Activated T-cell treated with anti-CD3 and anti-CD28 coated beads, Interleukin-2, amount 50 U/mL, for 1 hour (primary cell): Measurements from ENCODE around the gene NOC4L.
"Not testable (repeated sequence)": the region's sequence is repeated elsewhere in the genome, so short reads cannot be mapped to it uniquely, and the experiment has no call there.

ENCODE experiments used
- DNase-seq: peaks from one replicate; pipeline ENCODE4 v3.0.0-alpha.2; 2020

Gene NOC4L

GRCh38 chr12:132144810-132145168 is 532 bp downstream of the NOC4L start:
- DNase-seq, result no peak

DNA sequence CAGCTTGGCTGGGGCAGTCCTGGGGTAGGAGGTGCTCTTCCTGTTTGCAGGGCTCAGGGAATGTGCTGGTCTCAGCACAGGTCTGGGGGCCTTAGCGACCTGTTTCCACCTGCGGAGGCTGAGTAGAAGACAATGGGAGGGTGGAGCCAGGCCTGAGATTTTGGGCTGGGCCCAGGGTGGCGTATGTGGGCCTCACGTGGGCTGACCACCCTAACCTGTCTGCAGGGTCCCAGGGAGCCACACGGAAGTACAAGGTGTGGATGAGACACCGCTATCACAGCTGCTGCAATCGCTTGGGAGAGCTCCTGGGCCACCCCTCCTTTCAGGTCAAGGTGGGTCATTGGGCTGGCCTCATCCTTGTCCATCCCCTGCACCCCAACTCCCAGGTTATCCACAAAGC is 1.1 kb downstream of the NOC4L start:
- no peak for DNase-seq

GRCh38 chr12:132146098-132146497 is 1.8 kb downstream of the NOC4L start:
- DNase-seq, result no peak

- peak; percentile 16 for DNase-seq
These were observed 2.6 kb downstream of the NOC4L start for GRCh38 chr12:132146772-132147422.

DNA sequence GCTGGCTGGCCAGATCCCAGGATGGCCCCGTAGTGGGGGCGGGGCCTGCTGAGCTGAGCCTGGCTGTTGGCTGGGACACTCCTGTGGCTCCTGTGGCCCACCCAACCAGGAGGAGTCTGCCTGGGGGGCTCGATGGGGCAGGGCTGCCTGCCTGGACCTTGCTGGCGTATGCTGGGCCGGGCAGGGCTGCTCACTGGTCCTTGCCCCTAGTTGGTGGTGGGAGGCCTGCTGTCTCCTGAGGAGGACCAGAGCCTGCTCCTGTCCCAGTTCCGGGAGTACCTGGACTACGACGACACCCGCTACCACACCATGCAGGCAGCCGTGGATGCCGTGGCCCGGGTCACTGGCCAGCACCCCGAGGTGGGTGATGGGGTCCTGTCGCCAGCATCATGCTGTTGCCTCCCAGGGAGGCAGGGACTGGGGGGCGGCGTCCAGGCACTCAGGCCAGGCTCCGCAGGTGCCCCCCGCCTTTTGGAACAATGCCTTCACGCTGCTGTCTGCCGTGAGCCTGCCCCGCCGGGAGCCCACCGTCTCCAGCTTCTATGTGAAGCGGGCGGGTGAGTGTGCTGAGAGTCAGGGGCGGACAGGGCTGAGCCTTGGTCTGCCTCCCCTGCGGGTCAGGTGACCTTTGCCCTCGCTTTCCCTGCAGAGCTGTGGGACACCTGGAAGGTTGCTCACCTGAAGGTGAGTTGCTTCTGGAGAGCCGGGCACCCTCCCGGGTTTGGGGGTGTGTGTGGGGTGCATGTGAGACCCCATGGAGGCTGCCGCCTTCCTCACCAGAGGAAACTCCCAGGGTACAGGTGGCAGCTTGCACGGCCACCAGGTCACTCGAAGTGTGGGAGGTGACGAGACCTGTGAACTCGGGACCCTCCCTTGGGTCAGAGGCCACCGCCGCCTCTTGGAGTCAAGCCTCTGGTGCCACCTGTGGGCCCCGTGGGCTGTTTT is 3.4 kb downstream of the NOC4L start:
- DNase-seq, result no peak

DNA sequence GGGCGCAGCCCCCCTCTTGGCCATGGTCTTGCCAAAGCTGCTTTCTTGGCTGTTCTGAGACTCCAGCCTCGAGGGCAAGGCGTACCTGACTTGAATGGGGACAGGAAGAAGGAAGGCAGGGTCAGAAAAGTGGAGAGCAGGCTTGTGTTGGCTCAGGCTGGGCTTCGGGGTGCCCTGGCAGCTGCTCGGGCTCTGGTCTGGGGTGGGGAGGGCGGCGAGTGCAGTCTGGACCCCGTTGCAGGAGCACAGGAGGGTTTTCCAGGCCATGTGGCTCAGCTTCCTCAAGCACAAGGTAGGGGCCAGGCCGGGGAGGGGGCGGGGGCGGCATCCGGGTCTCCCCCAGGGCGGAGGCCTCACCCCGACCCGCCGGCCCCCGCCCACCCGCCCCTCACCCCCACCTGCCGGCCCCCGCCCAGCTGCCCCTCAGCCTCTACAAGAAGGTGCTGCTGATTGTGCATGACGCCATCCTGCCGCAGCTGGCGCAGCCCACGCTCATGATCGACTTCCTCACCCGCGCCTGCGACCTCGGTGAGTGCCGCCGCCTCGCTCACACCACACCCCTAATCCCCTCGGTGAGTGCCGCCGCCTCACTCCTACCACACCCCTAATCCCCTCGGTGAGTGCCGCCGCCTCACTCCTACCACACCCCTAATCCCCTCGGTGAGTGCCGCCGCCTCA is 4.2 kb downstream of the NOC4L start:
- DNase-seq, result no peak

DNA sequence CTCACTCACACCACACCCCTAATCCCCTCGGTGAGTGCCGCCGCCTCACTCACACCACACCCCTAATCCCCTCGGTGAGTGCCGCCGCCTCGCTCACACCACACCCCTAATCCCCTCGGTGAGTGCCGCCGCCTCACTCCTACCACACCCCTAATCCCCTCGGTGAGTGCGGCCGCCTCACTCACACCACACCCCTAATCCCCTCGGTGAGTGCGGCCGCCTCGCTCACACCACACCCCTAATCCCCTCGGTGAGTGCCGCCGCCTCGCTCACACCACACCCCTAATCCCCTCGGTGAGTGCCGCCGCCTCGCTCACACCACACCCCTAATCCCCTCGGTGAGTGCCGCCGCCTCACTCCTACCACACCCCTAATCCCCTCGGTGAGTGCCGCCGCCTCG is 5.3 kb downstream of the NOC4L start:
- DNase-seq, result not testable (repeated sequence)

DNA sequence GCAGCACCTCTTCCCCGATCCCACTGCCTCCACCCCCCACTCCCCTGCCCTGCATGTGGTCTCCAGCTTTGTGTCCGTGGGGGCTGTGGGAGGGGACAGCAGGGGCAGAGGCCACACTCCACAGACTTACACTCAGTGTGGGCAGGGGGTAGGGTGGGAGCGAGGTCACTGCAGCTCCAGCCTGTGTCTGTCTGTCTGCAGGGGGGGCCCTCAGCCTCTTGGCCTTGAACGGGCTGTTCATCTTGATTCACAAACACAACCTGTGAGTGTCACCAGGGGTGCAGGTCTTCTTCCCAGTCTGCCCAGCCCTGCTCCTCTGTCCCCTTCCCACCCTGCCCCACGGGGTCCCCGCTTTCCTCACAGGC is 6.5 kb downstream of the NOC4L start:
- no peak for DNase-seq

GRCh38 chr12:132151145-132151765 is 7.0 kb downstream of the NOC4L start:
- DNase-seq, result no peak

GRCh38 chr12:132151766-132152410 is 7.6 kb downstream of the NOC4L start:
- DNase-seq, result no peak

GRCh38 chr12:132152411-132152821 is 8.2 kb downstream of the NOC4L start:
- no peak for DNase-seq

GRCh38 chr12:132152953-132153352 is 8.7 kb downstream of the NOC4L start:
- DNase-seq, result no peak

GRCh38 chr12:132153501-132154340 is 9.5 kb downstream of the NOC4L start:
- peak; percentile 78 for DNase-seq

GRCh38 chr12:132154341-132154761 is 10.1 kb downstream of the NOC4L start:
- DNase-seq, result no peak

DNA sequence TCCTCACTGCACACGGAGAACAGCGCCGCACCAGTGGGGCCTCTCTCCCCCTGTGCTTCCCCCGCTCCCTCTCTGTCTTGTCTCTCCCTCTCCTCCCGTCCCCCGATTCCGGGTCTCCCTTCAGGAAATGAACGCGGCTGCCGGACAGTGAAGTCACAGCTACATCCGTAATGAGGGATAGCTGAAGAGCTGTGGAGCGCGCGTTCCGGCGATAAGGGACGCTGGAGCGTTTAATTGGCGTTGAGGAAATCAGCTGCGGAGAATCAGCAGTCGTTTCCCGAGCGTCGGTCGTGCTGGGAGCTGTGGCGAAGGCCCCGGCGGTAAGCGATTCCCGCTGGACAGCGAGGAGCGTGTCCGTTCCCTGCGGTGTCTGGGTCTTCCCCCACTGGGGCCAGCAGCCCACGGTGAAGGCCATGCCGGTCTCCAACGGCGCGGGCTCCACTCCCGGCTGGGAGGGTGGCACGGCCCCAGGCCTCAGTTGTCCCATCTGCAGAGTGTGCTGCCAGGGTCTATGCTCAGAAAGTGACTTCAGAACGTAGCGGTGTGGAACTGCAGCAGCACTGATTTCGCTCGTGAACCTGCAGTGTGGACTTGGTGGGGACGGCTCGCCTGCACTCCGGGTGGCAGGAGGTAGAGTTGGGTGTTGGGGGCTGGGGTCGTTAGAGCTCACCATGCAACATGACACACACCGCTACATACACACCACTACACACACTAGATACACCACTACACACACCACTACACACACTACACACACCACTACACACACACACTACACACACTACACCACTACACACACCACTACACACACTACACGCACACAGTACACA is 10.9 kb downstream of the NOC4L start:
- DNase-seq, result no peak

GRCh38 chr12:132155771-132156572 is 11.7 kb downstream of the NOC4L start:
- no peak for DNase-seq

- no peak for DNase-seq
These were observed 12.5 kb downstream of the NOC4L start for GRCh38 chr12:132156573-132157325.

DNA sequence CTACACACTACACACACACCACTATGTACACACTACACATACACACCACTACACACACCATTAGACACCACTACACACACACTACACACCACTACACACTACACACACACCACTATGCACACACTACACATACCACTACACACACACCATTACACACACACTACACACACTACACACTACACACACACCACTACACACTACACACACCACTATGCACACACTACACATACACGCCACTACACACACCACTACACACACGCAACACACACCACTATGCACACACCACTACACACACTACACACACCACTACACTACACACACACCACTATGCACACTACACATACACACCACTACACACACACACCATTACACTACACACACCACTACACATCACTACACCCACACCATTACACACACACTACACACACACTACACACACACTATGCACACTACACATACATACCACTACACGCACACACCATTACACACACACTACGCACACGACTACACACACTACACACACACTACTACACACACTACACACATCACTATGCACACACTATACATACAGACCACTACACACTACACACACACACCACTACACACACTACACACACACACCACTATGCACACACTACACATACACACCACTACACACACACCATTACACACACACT is 13.6 kb downstream of the NOC4L start:
- no peak for DNase-seq
